Fibroblast of lung (primary cell): ENCODE measurements around the gene RITA1. TPM values are rescaled to one million over a fixed set of nuclear protein-coding genes. Genes with fewer than 3 reads are reported as not detected.

Source experiments
- DNase-seq, 2 donors: peaks; one replicate each; pipeline versions ENCODE4 v3.0.0 to v3.0.0-alpha.2; 2010; ENCODE audit warnings: low read depth in 2 of 2
- H2AFZ ChIP-seq: 2 replicates; pipeline ENCODE4 v1.5.1; 2012; ENCODE audit warnings: low read length, control low read depth, inconsistent platforms
- H3K27ac ChIP-seq: 2 replicates; pipeline ENCODE4 v1.5.1; 2011; ENCODE audit warnings: low read length, control low read depth; ENCODE audit not compliant: insufficient read depth
- H3K27me3 ChIP-seq: 2 replicates; pipeline ENCODE4 v1.5.1; 2011; ENCODE audit warnings: mild to moderate bottlenecking, low read length; ENCODE audit not compliant: control insufficient read depth, insufficient read depth
- H3K36me3 ChIP-seq: 2 replicates; pipeline ENCODE4 v1.5.1; 2011; ENCODE audit warnings: low read length; ENCODE audit not compliant: control insufficient read depth, insufficient read depth
- H3K4me1 ChIP-seq: 2 replicates; pipeline ENCODE4 v1.5.1; 2011; ENCODE audit warnings: low read length; ENCODE audit not compliant: control insufficient read depth, insufficient read depth; ENCODE audit errors: extremely low read depth
- H3K4me2 ChIP-seq: 2 replicates; pipeline ENCODE4 v1.5.1; 2011; ENCODE audit warnings: low read length, control low read depth; ENCODE audit not compliant: insufficient read depth; ENCODE audit errors: extremely low read depth
- H3K4me3 ChIP-seq, 4 experiments: fragments of 200-600 bp in 1 of 4; sonication (generic) in 1 of 4; replicated peaks in 1 of 4; 2 replicates each; pipeline ENCODE4 v1.5.1; 2011 to 2016; ENCODE audit warnings: low read length in 4 of 4, low read depth in 3 of 4, mild to moderate bottlenecking in 3 of 4, control low read depth in 2 of 4, inconsistent platforms in 1 of 4, mixed read lengths in 1 of 4; ENCODE audit not compliant: insufficient read depth in 1 of 4; ENCODE audit errors: control extremely low read depth in 1 of 4
- H3K79me2 ChIP-seq: 2 replicates; pipeline ENCODE4 v1.5.1; 2012; ENCODE audit warnings: mild to moderate bottlenecking, low read length, inconsistent platforms; ENCODE audit not compliant: control insufficient read depth, insufficient read depth
- H3K9ac ChIP-seq: 2 replicates; pipeline ENCODE4 v1.5.1; 2011; ENCODE audit warnings: mild to moderate bottlenecking, low read length, control low read depth; ENCODE audit not compliant: insufficient read depth
- H3K9me3 ChIP-seq: 2 replicates; pipeline ENCODE4 v1.5.1; 2012; ENCODE audit warnings: low read depth, low read length; ENCODE audit not compliant: control insufficient read depth, insufficient read depth
- H4K20me1 ChIP-seq: 2 replicates; pipeline ENCODE4 v1.5.1; 2011; ENCODE audit warnings: low read length; ENCODE audit not compliant: control insufficient read depth, insufficient read depth; ENCODE audit errors: extremely low read depth
- CTCF ChIP-seq, 2 donors: IDR thresholded peaks in 1 of 2; conservative IDR thresholded peaks in 1 of 2; 1 replicate in 1 of 2; 2 replicates in 1 of 2; pipeline ENCODE4 v1.5.1; 2011 to 2012; ENCODE audit warnings: low read length in 2 of 2, control low read depth in 1 of 2, inconsistent platforms in 1 of 2, low read depth in 1 of 2, mild to moderate bottlenecking in 1 of 2
- EZH2 ChIP-seq: IDR thresholded peaks from 2 replicates; pipeline ENCODE4 v1.5.1; 2012; ENCODE audit warnings: low read length, control low read depth, mild to moderate bottlenecking; ENCODE audit errors: missing control alignments
- polyA plus RNA-seq, 2 donors: library from polyadenylated mRNA; depleted of rRNA in 1 of 2; stranded (reverse) in 1 of 2; unstranded in 1 of 2; fragments of >200 nt; gene quantifications; 2 replicates each; pipeline ENCODE4 v1.2.1, GENCODE V29; 2011 to 2012; ENCODE audit warnings: missing spikeins in 1 of 2
- total RNA-seq: library from RNA; depleted of rRNA; stranded (reverse); fragments of >200 nt; gene quantifications from 2 replicates; pipeline ENCODE4 v1.2.1, GENCODE V29; 2014

Gene RITA1
- total and polyA plus RNA-seq, 2 donors (not counting 1 experiment from before 2014, with no cell fraction given) = 8.7 to 11.6 TPM

GRCh38 chr12:113233967-113234366, 48.4 kb downstream of the RITA1 start:
- Histone ChIP-seq H3K27me3 (no peaks in the 10 kb centered on the region), H3K27ac (no peak overlapping the region), H3K4me3 (no peak overlapping the region), H4K20me1 (no peaks in the 10 kb centered on the region), H3K4me1 (peaks cover 2% of the 10 kb centered on the region), H2AFZ (no peak overlapping the region), H3K36me3 (peaks cover 13% of the 10 kb centered on the region), H3K9ac (no peak overlapping the region), H3K79me2 (no peaks in the 10 kb centered on the region), H3K9me3 (no peaks in the 10 kb centered on the region), H3K4me2 (no peak overlapping the region)
- no peak for DNase-seq
- no peak for TF ChIP-seq CTCF (conservative IDR thresholded peaks at IDR 0.05 in 1 of 2, IDR thresholded peaks at IDR 0.05 in 1 of 2; ENCODE audit: low read depth in 1 of 2, low read length in 2 of 2)
- TF ChIP-seq EZH2 = no peak

GRCh38 chr12:113234483-113234882, 49.0 kb downstream of the RITA1 start:
- H3K36me3 ChIP-seq = peaks cover 13% of the 10 kb centered on the region
- DNase-seq = no peak
- H3K4me1 ChIP-seq = peaks cover 5% of the 10 kb centered on the region
- H3K79me2 ChIP-seq = no peaks in the 10 kb centered on the region
- no peaks in the 10 kb centered on the region for H3K9me3 ChIP-seq
- H3K27me3 ChIP-seq = no peaks in the 10 kb centered on the region
- H4K20me1 ChIP-seq = no peaks in the 10 kb centered on the region
- TF ChIP-seq EZH2 (no peak), CTCF (conservative IDR thresholded peaks at IDR 0.05 in 1 of 2, IDR thresholded peaks at IDR 0.05 in 1 of 2; ENCODE audit: low read depth in 1 of 2, low read length in 2 of 2) (no peak)
- H3K4me2 ChIP-seq = no peak overlapping the region
- H3K4me3 ChIP-seq = no peak overlapping the region
- no peak overlapping the region for H2AFZ ChIP-seq
- no peak overlapping the region for H3K27ac ChIP-seq
- no peak overlapping the region for H3K9ac ChIP-seq

- no peak overlapping the region for H3K4me3 ChIP-seq
- H3K27me3 ChIP-seq = no peaks in the 10 kb centered on the region
- H3K4me2 ChIP-seq = no peak overlapping the region
- no peaks in the 10 kb centered on the region for H4K20me1 ChIP-seq
- H3K9me3 ChIP-seq = no peaks in the 10 kb centered on the region
- peaks cover 7% of the 10 kb centered on the region for H3K4me1 ChIP-seq
- no peaks in the 10 kb centered on the region for H3K79me2 ChIP-seq
- H3K27ac ChIP-seq = no peak overlapping the region
- no peak overlapping the region for H2AFZ ChIP-seq
- TF ChIP-seq CTCF (conservative IDR thresholded peaks at IDR 0.05 in 1 of 2, IDR thresholded peaks at IDR 0.05 in 1 of 2; ENCODE audit: low read depth in 1 of 2, low read length in 2 of 2) (no peak), EZH2 (no peak)
- H3K9ac ChIP-seq = no peak overlapping the region
- H3K36me3 ChIP-seq = peaks cover 8% of the 10 kb centered on the region
- DNase-seq = no peak
Observed at GRCh38 chr12:113235976-113236375, 50.5 kb downstream of the RITA1 start.
